Measurements from ENCODE around the gene OTOR.

DNA sequence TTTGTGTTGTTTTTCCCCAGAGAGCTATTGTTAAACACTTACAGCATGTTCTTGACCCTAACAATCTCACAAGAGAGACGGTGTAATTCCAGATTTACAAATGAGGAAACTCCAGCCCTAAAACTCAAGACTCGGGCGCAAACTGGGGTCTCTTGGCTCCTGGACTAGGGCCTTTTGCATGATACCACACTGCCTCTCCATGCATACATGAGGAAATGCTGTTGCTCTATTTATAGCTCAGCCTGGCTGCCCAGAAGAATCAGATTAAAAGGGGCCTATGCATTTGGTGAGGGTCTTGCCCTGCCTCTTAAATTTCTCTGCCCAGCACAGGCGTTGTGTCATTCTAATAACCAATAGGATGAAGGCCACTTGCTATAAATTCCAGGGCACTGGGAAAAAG, 48.9 kb upstream of the OTOR start:
- TF ChIP-seq, protein P1, sequence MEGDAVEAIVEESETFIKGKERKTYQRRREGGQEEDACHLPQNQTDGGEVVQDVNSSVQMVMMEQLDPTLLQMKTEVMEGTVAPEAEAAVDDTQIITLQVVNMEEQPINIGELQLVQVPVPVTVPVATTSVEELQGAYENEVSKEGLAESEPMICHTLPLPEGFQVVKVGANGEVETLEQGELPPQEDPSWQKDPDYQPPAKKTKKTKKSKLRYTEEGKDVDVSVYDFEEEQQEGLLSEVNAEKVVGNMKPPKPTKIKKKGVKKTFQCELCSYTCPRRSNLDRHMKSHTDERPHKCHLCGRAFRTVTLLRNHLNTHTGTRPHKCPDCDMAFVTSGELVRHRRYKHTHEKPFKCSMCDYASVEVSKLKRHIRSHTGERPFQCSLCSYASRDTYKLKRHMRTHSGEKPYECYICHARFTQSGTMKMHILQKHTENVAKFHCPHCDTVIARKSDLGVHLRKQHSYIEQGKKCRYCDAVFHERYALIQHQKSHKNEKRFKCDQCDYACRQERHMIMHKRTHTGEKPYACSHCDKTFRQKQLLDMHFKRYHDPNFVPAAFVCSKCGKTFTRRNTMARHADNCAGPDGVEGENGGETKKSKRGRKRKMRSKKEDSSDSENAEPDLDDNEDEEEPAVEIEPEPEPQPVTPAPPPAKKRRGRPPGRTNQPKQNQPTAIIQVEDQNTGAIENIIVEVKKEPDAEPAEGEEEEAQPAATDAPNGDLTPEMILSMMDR (IDR thresholded peaks at IDR 0.05), result peak in 4 of 12 donors; percentile 7 to 27 (median 13)
- no peak for TF ChIP-seq POLR2A (IDR thresholded peaks at IDR 0.05)

Data from heart left ventricle (tissue), 13 donors.